GM12878 (cell line): ENCODE data around the gene ZNF568. TPM values are rescaled to one million over a fixed set of nuclear protein-coding genes. Genes with fewer than 3 reads are reported as not detected.

Experiments used
- ATAC-seq: fragments of 200-7000 bp; cut with Tn5 transposase; 3 replicates; pipeline ENCODE4 v1.9.1; 2020; ENCODE audit warnings: mild to moderate bottlenecking, moderate library complexity
- BruUV-seq: library from RNA; stranded (reverse); fragments of 400-500 nt; replicated peaks from 2 replicates; lab custom pipeline; 2021; lab: Mats Ljungman, UMichigan
- CTCF ChIA-PET: fragments of 300-600 bp; sonication (Branson Sonifier 250); formaldehyde crosslinking; extraction: SDS; loops from one replicate; lab custom pipeline; 2021; ENCODE audit warnings: inconsistent platforms; lab: Yijun Ruan, JAX
- POLR2A ChIA-PET: fragments of 350-600 bp; formaldehyde crosslinking; extraction: SDS; loops from one replicate; lab custom pipeline; 2021; ENCODE audit warnings: inconsistent platforms; lab: Charles Lee
- RAD21 ChIA-PET: fragments of 300-600 bp; sonication (Branson Sonifier 250); formaldehyde crosslinking; loops from one replicate; lab custom pipeline; 2023; ENCODE audit warnings: antibody characterized with exemption; ENCODE audit not compliant: unreplicated experiment; lab: Charles Lee
- SMC1A ChIA-PET: fragments of 300-600 bp; sonication (Branson Sonifier 250); formaldehyde crosslinking; loops from one replicate; lab custom pipeline; 2023; ENCODE audit not compliant: unreplicated experiment, uncharacterized antibody; lab: Charles Lee
- DNase-seq: peaks from one replicate; pipeline ENCODE4 v3.0.0-alpha.2; 2011; ENCODE audit warnings: low read depth, low spot score
- FAIRE-seq: peaks from 3 replicates; lab custom pipeline; 2011; peaks lifted over from hg19 to GRCh38; lab: Jason Lieb, UNC
- H2AFZ ChIP-seq: 2 replicates; pipeline ENCODE4 v1.6.0; 2011; ENCODE audit warnings: low read depth, low read length, control low read depth; ENCODE audit not compliant: control insufficient read depth
- H3K27ac ChIP-seq: 2 replicates; pipeline ENCODE4 v1.5.1; 2011; ENCODE audit warnings: control low read depth; ENCODE audit not compliant: control insufficient read depth, insufficient read depth
- H3K27me3 ChIP-seq, 2 experiments: replicated peaks in 1 of 2; 2 replicates each; pipeline versions ENCODE4 v1.6.0 to v1.6.1; 2011; ENCODE audit warnings: low read length in 1 of 2; ENCODE audit not compliant: control insufficient read depth in 2 of 2, insufficient read depth in 2 of 2
- H3K36me3 ChIP-seq, 2 experiments: 2 replicates each; pipeline ENCODE4 v1.5.1; 2011; ENCODE audit warnings: low read length in 1 of 2; ENCODE audit not compliant: control insufficient read depth in 2 of 2, insufficient read depth in 2 of 2
- H3K4me1 ChIP-seq: 2 replicates; pipeline ENCODE4 v1.6.1; 2011; ENCODE audit warnings: mild to moderate bottlenecking, low read length, moderate library complexity, mixed read lengths; ENCODE audit not compliant: control insufficient read depth, insufficient read depth
- H3K4me2 ChIP-seq: 2 replicates; pipeline ENCODE4 v1.6.0; 2011; ENCODE audit warnings: control low read depth; ENCODE audit not compliant: control insufficient read depth, insufficient read depth
- H3K4me3 ChIP-seq: fragments of 200-600 bp; sonication (generic); 2 replicates; pipeline ENCODE4 v1.5.1; 2016
- H3K79me2 ChIP-seq: 2 replicates; pipeline ENCODE4 v1.6.0; 2011; ENCODE audit warnings: low read length; ENCODE audit not compliant: control insufficient read depth, insufficient read depth
- H3K9ac ChIP-seq: 2 replicates; pipeline ENCODE4 v1.8.0; 2011; ENCODE audit warnings: low read length, control low read depth, mixed read lengths; ENCODE audit not compliant: control insufficient read depth, insufficient read depth
- H3K9me3 ChIP-seq: replicated peaks from 3 replicates; pipeline ENCODE4 v1.5.1; 2011; ENCODE audit warnings: mild to moderate bottlenecking, low read length; ENCODE audit not compliant: control insufficient read depth, insufficient read depth
- H4K20me1 ChIP-seq: 2 replicates; pipeline ENCODE4 v1.6.0; 2011; ENCODE audit not compliant: control insufficient read depth, insufficient read depth
- CBFB ChIP-seq: IDR thresholded peaks from 2 replicates; pipeline ENCODE4 v1.6.1; 2016; ENCODE audit warnings: antibody characterized with exemption, low read depth
- CREB1 ChIP-seq: IDR thresholded peaks from 2 replicates; pipeline ENCODE4 v1.6.1; 2012; ENCODE audit warnings: low read depth, mild to moderate bottlenecking, inconsistent platforms
- MEF2A ChIP-seq: IDR thresholded peaks from 2 replicates; pipeline ENCODE4 v1.6.1; 2011; ENCODE audit warnings: low read depth, mild to moderate bottlenecking, low read length, moderate library complexity; ENCODE audit not compliant: insufficient read depth
- MTA3 ChIP-seq: IDR thresholded peaks from 2 replicates; pipeline ENCODE4 v1.6.1; 2012; ENCODE audit warnings: low read length, inconsistent platforms, borderline replicate concordance
- PAX5 ChIP-seq: IDR thresholded peaks from 2 replicates; pipeline ENCODE4 v1.6.1; 2011; ENCODE audit warnings: low read depth, low read length, borderline replicate concordance
- SKIL ChIP-seq: fragments of 450-650 bp; IDR thresholded peaks from 2 replicates; pipeline ENCODE4 v1.6.1; 2017; ENCODE audit warnings: mild to moderate bottlenecking, low read depth, inconsistent platforms; ENCODE audit not compliant: poor library complexity, severe bottlenecking
- SUPT20H ChIP-seq: IDR thresholded peaks from 2 replicates; pipeline ENCODE4 v1.6.1; 2011; ENCODE audit warnings: low read depth, mild to moderate bottlenecking, low read length, moderate library complexity, borderline replicate concordance; ENCODE audit not compliant: control insufficient read depth
- TCF3 ChIP-seq: IDR thresholded peaks from 2 replicates; pipeline ENCODE4 v1.6.1; 2012; ENCODE audit warnings: low read depth, mild to moderate bottlenecking, low read length, borderline replicate concordance; ENCODE audit not compliant: insufficient read depth
- USF2 ChIP-seq: IDR thresholded peaks from 2 replicates; pipeline ENCODE4 v1.6.1; 2011; ENCODE audit warnings: low read depth, low read length, improper control_type of control experiment, borderline replicate concordance
- ZNF207 ChIP-seq: fragments of 450-650 bp; IDR thresholded peaks from 2 replicates; pipeline ENCODE4 v1.6.1; 2014; ENCODE audit warnings: antibody characterized with exemption, mild to moderate bottlenecking, borderline replicate concordance
- WGBS: methylation state at CpG from one replicate; pipeline ENCODE4 v1.1.6; 2016; ENCODE audit warnings: low lambda C conversion rate; ENCODE audit not compliant: insufficient replicate concordance, insufficient coverage; ENCODE audit errors: missing lambda C conversion rate; 5-methylcytosine and 5-hydroxymethylcytosine counted together
- in situ Hi-C: fragments of 300-500 bp; cut with MboI; formaldehyde crosslinking; loops from 9 replicates; pipeline ENCODE4 v1.14.3; 2018; ENCODE audit warnings: mixed read lengths
- intact Hi-C: fragments of 100-400 bp; cut with micrococcal nuclease; formaldehyde crosslinking; loops from one replicate; pipeline ENCODE4 v1.14.2; 2022; ENCODE audit not compliant: unreplicated experiment
- polyA plus RNA-seq, 11 experiments: library from polyadenylated mRNA; depleted of rRNA in 4 of 11; unstranded in 6 of 11; stranded (reverse) in 5 of 11; fragments of >200 nt; fragmentation: Nextera tagmentation in 4 of 11; fragmentation: Illumina TruSeq in 1 of 11; extraction: Ambion mirVana in 4 of 11; extraction: Trizol in 1 of 11; gene quantifications; 1 replicate in 1 of 11; 2 replicates in 10 of 11; pipeline versions ENCODE4 v1.2.1 to v1.2.3, GENCODE V29; 2011 to 2016; ENCODE audit warnings: inconsistent platforms in 2 of 11, missing spikeins in 2 of 11, low read depth in 1 of 11
- total RNA-seq, 4 experiments: library from RNA; depleted of rRNA in 3 of 4; stranded (reverse); fragments of >200 nt in 3 of 4; fragmentation: Illumina TruSeq in 1 of 4; extraction: Trizol in 1 of 4; gene quantifications; 2 replicates each; pipeline versions ENCODE4 v1.2.1 to v1.2.3, GENCODE V29; 2013 to 2021
- TF ChIP-seq, protein P1 (sequence below): fragments of 450-650 bp; IDR thresholded peaks from 2 replicates; pipeline ENCODE4 v1.6.1; 2017; ENCODE audit warnings: mild to moderate bottlenecking

Gene ZNF568
- total and polyA plus RNA-seq, 10 of the 15 experiments (the other 5 are each of a cell fraction or from before 2014, with no cell fraction given), result 0.16 to 0.77 (median 0.27) TPM

DNA sequence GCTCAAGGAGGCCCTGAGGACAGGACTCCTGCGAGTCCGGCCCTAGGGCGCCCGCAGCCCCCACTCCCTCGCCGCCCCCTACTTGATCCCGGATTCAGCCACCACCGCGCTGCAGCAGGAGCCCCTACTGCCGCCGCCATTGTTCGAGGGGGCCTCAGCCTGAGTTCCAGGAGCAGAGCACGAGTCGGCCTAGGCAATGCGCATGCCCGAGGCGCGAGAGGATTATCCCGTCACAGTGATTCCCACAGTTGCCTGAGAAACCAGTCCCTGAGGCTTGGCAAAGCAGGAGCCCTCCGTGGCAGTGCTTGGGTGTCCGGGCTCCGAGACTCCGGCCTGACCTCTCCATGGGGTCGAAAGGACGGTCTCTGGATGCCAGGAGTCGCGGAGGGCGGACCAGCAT is 93.7 kb downstream of the ZNF568 start:
- Histone ChIP-seq H3K4me3 (no peak overlapping the region), H3K36me3 (no peaks in the 10 kb centered on the region), H3K27me3 (no peaks in the 10 kb centered on the region), H3K9ac (no peak overlapping the region), H3K27ac (no peak overlapping the region), H3K4me2 (no peak overlapping the region), H3K4me1 (no peaks in the 10 kb centered on the region), H2AFZ (no peak overlapping the region), H4K20me1 (no peaks in the 10 kb centered on the region), H3K9me3 (peaks cover 1% of the 10 kb centered on the region; the same call in 1 of the 3 replicates), H3K79me2 (no peaks in the 10 kb centered on the region)
- TF ChIP-seq, protein P1, sequence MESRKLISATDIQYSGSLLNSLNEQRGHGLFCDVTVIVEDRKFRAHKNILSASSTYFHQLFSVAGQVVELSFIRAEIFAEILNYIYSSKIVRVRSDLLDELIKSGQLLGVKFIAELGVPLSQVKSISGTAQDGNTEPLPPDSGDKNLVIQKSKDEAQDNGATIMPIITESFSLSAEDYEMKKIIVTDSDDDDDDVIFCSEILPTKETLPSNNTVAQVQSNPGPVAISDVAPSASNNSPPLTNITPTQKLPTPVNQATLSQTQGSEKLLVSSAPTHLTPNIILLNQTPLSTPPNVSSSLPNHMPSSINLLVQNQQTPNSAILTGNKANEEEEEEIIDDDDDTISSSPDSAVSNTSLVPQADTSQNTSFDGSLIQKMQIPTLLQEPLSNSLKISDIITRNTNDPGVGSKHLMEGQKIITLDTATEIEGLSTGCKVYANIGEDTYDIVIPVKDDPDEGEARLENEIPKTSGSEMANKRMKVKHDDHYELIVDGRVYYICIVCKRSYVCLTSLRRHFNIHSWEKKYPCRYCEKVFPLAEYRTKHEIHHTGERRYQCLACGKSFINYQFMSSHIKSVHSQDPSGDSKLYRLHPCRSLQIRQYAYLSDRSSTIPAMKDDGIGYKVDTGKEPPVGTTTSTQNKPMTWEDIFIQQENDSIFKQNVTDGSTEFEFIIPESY, result no peak
- no peak for TF ChIP-seq CREB1
- FAIRE-seq (no peak), ATAC-seq (no peak), DNase-seq (no peak)
- no TSS peak for BruUV-seq
- RAD21 ChIA-PET, result no interaction called here
- SMC1A ChIA-PET, result no interaction called here
- intact Hi-C loops (no loop called here), in situ Hi-C loops (no loop called here)
- CTCF ChIA-PET, result no interaction called here
- POLR2A ChIA-PET, result no interaction called here
- WGBS, result 68% methylated on average over 28 of the region's 28 CpGs

DNA sequence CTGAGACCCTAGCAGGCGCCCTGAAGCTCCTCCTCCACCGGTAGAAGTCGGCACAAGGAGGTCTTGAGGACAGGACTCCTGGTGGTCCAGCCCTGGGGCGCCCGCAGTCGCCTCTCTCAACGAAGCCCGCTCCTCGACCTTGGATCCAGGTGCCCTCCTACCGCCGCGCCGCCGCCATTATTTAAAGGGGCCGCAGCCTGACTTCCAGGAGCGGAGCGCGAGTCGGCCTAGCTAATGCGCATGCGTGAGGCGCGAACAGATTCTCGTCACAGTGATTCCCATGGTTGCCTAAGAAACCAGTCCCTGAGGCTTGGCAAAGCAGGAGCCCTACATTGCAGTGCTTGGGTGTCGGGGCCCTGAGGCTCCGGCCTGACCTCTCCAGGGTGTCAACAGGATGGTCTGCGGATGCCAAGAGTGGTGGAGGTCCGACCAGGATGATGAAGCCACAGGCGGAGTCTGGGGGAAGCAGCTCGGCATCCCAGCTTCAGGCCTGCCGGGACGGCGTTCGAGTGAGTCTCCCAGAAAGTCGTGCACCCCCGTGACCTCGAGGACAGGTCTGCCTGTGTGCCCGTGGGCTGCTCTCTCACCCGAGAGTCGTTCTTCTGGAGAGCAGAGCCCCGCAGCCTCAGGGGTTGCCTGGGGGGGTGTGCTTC is 96.1 kb downstream of the ZNF568 start:
- H3K4me2 ChIP-seq, result no peak overlapping the region
- peaks cover 3% of the 10 kb centered on the region; the same call in 1 of the 3 replicates for H3K9me3 ChIP-seq
- no peaks in the 10 kb centered on the region for H3K4me1 ChIP-seq
- no peaks in the 10 kb centered on the region for H3K36me3 ChIP-seq
- no peak overlapping the region for H3K4me3 ChIP-seq
- H3K27ac ChIP-seq, result no peak overlapping the region
- ChIA-PET POLR2A (no interaction called here), CTCF (no interaction called here), SMC1A (no interaction called here), RAD21 (no interaction called here)
- no peaks in the 10 kb centered on the region for H3K27me3 ChIP-seq
- in situ Hi-C loops (no loop called here), intact Hi-C loops (no loop called here)
- no peaks in the 10 kb centered on the region for H3K79me2 ChIP-seq
- no peaks in the 10 kb centered on the region for H4K20me1 ChIP-seq
- no peak overlapping the region for H2AFZ ChIP-seq
- no peak for DNase-seq
- no peak for ATAC-seq
- FAIRE-seq, result no peak
- BruUV-seq, result no TSS peak
- no peak overlapping the region for H3K9ac ChIP-seq
- WGBS, result 71% methylated on average over 41 of the region's 41 CpGs
- TF ChIP-seq CREB1 (no peak), PAX5 (no peak), MTA3 (no peak), TCF3 (no peak), SKIL (no peak), USF2 (no peak), CBFB (no peak), SUPT20H (no peak), MEF2A (no peak), ZNF207 (no peak)
